ENCODE measurements around the gene GPR62.

The GPR62 gene

DNA sequence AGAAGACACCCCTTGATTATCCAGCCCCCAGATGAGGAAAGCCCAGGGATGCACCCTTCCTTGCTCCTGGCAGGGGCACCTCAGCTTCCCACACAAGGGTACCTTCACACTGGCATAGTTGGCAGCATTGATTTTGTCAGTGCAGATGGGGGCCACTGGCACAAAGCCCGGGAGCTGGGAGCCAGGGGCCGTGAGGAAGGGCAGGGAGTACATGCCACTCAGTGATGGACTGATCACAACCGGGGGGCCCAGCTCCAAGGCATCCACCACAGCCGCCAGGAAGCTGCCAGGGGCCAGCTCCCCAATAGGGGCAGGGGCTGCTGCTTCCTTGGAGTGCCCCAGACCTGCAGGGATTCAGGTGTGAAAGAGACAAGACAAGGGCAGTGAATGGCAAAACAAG, 14.7 kb downstream of the GPR62 start:
- no peak for DNase-seq (ENCODE audit: low read depth, low spot score)

DNA sequence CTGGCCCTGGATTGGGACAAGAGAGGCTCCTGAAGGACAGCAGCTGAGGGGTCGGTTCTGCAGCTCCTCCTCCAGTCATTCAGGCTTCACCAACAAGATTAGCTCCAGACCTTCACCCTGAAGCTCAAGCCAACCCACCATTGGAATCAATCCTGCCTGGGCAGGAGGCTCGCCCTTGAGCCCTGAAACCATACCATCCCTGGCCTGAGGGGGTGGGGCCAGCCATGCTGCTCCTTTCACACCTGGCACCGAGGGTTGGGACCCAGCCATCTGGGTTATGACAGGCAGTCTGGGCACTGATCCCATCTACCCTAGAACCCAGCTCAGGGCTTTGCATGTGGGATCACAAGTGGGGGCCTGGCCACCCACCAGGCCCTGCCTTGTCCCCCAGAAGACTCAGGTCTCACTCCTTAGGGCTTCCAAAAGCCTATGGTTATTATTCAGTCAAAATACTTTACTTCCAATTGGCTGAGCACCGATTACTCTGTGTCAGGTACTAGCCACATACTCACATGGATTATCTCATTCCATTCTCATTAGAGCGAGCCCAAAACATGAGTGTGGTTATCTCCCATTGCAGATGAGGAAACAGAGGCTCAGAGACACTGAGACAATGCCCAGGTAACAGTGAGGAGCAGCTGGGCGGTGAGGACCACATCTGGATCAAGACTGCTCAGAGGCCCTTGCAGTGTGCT, 15.6 kb downstream of the GPR62 start:
- no peak for DNase-seq (ENCODE audit: low read depth, low spot score)

DNA sequence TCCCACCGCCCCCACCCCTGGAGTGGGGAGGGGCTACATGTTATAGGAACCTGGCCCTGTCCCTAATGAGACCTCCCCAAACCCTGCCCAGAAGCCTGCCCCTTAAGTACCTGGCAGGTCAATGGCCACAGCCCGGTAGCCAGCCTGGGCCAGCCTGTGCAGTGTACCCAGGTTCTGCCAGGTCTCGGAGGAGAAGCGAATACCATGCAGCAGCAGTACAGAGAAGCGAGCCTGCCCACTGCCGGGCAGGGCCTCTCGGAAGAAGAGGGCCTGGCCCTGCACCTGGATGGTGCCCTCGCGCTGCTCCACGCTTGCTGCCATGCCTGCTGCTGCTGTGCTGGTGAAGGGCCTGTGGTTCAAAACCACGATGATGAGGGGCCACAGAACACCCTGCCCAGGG, 16.2 kb downstream of the GPR62 start:
- DNase-seq (ENCODE audit: low read depth, low spot score): no peak

DNA sequence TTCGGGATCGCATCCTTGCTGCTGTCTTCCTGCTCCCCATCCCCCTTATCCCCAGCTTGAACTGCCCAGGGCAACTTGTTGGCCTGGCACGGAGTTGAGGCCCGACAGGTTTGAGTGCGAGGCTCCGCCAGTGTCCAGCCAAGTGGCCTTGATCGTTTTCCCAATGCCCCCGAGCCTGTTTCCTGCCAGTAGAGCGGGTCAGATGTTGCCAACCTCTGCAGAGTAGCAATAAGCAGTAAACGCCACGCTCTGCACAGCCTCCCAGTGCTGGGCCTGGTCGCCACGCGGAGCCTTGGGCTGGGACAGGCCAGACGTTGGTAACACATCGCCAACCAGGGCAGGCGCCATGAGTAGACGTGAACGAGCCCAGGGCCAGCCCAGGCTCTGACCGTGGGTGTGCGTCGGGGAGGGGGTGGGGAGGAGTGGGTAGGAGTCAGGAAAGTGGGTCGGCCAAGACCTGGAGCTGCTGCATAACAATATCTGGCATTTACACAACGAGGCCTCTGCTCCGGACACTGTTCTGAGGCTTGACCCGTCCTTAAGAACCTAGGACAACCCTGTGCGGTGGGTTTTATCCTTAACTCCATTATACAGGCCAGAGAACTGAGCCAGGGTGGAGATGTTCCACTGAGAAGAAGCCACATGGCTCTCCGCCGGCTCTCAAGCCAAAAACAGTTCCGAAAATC, 19.2 kb downstream of the GPR62 start:
- DNase-seq (ENCODE audit: low read depth, low spot score): no peak

DNA sequence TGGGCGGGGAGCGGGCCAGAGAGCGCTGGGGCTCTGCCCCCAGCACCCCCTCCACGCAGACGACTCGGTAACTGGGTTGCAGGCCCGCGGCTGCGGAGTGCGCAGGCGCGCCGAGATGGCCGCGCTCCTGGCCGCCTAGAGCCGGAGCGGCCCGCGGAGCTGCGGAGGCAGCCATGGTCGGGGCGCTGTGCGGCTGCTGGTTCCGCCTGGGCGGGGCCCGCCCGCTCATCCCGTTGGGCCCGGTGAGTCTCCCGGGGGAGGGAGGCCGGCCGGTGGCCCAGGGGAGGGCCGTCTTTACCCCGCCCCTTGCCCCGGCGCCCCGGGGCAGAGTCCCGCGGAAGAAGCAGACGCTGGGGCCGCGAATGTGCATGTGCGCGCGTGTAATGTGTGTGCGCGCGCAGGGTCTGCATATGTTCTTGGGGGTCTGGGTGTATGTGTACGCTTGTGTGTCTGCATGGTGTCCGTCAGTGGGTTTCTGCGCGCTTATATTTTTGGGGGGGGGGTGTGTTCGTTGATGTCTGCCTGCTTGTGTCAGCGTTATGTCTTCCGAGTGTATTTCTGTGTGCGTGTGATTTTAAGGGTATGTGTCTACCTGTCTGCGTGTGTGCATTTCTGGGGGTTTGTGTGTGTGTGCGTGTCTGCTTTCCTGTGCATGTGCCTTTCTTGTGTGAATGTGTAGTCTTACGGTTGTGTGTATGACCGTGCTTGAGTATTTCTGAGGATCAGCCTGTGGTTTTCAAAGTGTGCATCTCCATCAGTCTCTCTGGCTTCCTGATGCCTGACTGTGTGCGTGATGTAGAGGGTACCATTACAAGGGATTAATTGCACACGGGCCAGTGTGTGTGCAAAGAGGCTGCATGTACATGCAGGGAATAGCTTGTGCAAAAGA, 20.0 kb downstream of the GPR62 start, which contains the start of gene ABHD14A:
Gene ABHD14A, plus strand, starts transcription at position 102 of the 889 bp plus-strand sequence. Its CDS starts 72 bp downstream, at position 174.
- peak; percentile 77 for DNase-seq (ENCODE audit: low read depth, low spot score)

DNA sequence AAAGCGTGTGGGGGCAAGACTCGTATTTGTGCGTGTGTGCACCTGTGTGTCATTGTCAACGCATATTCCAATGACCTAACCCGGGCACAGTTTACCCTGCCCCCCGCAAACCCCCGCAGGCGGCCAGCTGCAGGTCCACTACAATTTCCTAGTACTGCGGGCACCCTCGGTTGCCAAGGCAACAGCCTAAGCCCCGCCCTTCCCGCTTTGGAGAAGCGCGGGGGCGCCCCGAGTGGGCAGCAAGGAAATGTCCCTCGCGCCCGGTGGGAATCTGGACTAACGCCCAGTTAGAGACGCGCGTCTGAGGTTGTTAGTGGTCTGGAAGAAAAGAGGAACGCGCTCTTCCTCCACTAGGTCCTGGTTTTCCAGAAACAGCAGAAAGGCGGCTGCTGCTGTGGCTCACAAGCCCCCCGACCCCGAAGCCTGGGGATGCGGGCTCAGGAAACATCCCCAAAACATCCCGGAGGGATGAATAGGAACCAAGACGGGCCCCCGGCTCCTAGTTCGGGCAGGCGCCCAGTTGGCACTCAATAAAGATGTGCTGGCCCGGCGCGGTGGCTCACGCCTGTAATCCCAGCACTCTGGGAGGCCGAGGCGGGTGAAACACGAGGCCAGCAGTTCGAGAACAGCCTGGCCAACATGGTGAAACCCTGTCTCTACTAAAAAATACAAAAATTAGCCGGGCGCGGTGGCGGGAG, 20.8 kb downstream of the GPR62 start:
- peak; percentile 54 for DNase-seq (ENCODE audit: low read depth, low spot score)

DNA sequence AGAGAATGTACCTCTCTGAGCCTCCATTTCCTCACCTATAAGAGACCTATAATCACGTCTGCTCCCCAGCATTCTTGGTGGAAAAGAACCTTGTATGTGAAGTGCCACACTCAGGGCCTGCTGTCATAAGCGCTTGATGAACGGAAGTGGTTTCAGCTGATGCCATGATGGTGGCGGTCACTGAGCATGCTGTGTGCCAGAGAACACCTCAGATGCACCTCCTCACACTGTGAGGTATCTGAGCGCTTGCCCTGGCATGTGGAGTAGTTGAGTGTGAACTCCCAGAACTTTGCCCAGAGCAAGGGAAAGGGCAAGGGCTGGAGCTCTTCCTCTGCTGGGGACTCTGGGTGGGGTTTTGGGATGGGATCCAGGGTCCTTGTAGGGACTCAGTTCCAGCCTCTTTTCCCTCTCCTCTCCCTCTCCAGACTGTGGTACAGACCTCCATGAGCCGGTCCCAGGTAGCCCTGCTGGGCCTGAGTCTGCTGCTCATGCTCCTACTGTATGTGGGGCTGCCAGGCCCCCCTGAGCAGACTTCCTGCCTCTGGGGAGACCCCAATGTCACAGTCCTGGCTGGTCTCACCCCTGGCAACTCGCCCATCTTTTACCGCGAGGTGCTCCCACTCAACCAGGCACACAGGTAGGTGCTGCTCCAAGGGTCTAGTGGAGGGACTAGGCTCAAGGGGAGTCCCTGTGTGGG, 22.4 kb downstream of the GPR62 start:
- DNase-seq (ENCODE audit: low read depth, low spot score): no peak

DNA sequence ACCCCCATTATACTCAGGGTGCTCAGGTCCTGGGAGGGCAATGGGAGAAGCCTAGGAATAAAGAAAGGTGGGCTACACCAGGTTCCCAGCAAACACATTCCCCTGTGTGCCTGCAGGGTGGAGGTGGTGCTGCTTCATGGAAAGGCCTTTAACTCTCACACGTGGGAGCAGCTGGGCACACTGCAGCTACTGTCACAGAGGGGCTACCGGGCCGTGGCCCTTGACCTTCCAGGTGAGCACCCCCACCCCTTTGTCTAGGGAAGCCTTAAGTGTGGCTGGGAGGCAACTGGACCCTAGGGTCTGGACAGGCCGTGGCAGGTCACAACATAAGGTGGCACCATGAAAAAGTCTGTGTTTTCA, 22.9 kb downstream of the GPR62 start:
- no peak for DNase-seq (ENCODE audit: low read depth, low spot score)

DNA sequence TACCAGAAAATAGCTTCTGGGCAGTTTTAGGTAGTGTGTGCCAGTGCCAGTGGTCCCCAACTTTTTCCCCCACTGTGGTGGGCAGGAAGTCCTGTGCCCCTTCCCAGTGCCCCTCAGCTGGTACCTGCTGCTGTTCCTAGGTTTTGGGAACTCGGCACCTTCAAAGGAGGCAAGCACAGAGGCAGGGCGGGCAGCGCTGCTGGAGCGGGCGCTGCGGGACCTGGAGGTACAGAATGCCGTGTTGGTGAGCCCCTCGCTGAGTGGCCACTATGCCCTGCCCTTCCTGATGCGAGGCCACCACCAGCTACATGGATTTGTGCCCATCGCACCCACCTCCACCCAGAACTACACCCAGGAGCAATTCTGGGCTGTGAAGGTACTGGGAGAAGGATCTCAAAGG, 25.1 kb downstream of the GPR62 start:
- DNase-seq (ENCODE audit: low read depth, low spot score): no peak

DNA sequence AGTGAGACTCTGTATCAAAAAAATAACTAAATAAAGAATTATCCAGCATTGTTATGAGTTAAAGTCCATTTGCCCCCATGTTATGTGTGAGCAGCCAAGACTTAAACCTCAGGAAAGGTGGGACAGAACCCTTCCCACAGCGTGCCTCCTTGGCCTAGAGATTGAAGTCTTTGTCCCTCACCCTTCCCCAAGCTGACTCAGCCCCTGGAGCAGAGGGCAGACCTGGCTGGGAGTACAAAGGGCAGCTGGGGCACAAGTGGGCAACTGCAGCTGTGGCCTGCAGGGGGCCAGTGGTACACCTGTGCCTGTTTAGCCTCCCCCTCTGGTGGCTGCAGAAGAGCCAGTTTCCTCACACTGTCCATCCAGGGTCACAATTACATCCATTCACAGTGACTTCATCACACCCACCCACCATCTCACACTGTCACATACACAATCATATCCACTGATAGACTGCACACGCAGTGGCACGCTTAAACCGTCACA, 27.2 kb downstream of the GPR62 start:
- peak; percentile 84 for DNase-seq (ENCODE audit: low read depth, low spot score)

DNA sequence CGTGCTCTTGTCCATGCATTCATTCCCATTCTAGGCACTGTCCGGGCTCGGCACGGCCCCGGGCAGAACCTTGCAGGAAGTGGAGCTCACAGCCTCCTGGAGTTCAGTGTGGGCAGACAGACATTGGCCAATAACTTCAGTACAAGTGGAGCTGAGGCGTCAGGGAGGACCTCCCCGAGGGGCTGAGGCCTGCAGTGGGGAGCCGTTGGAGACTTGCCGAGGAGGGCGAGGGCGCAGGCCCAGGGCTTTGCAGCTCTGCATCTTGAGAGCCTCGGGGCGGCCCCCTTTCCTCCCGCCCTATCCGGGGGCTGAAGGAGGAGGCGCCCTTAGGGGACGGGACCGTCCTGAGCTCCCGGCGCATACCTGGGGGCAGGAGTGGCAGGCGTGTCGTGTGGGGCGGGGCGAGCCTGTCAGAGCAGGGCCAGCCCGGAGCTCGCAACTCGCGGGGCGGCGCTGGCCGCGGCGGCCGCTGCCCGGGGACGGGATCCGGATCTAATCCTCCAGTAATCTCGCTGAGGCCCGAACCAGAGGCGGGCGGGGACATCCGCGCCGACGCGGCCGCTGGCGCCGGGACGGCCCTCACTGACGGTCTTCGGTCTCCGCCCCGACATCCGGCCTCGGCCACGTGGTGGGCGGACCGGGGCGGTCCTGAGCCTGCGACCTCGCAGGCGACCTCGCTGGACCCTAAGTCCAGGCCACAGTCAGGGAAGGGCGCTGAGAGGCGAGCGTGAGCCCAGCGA, 27.8 kb downstream of the GPR62 start, which contains the start of gene ACY1:
Gene ACY1, plus strand, starts transcription at position 698 of the 740 bp plus-strand sequence. CDS start 530 bp downstream, outside the sequence.
- DNase-seq (ENCODE audit: low read depth, low spot score): peak; percentile 92

DNA sequence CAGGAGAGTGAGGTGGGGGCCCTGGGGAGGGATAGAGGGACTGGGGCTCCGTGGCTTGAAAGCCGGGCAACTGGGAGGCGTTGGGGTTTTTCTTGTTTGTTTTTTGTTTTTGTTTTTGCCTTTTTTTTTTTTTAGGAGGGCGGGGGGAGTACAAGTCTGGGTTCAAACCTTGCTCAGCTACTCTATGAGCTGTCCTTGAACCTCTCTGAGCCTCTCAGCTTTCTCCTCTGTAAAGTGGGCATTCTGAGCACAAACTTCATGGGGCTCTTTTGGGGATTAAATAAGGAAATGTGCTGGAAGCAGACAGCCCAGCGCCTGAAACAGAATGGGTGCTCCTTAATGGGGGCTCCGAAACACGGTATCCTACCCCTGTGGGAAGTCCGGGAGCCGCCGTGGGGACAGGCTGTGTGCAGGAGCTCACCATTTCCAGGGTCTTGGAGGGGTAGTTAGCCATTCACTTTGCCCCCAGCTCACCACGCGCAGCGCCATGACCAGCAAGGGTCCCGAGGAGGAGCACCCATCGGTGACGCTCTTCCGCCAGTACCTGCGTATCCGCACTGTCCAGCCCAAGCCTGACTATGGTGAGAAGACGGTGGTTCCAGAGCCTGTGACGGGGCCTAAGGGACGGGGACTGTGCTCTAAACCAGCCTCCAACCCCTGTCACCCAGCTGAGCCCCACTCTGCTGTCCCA, 28.5 kb downstream of the GPR62 start:
- DNase-seq (ENCODE audit: low read depth, low spot score): no peak

DNA sequence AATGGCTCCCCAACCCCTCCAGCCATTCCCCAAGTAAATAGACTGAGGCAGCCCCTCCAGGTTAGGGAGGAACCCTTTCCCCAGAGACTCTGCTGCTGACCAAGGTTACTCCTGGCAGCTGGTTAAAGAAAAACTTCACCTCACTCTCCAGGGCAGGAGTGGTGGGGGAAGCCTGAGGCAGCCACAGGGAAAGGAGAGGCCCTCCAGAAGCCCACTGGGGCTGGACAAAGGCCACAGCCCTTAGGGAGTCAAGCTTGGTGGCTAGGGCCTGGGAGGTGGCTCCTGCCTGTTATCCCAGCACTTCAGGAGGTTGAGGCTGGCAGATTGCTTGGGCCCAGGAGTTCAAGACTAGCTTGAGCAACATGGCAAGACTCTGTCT, 29.1 kb downstream of the GPR62 start:
- no peak for DNase-seq (ENCODE audit: low read depth, low spot score)

DNA sequence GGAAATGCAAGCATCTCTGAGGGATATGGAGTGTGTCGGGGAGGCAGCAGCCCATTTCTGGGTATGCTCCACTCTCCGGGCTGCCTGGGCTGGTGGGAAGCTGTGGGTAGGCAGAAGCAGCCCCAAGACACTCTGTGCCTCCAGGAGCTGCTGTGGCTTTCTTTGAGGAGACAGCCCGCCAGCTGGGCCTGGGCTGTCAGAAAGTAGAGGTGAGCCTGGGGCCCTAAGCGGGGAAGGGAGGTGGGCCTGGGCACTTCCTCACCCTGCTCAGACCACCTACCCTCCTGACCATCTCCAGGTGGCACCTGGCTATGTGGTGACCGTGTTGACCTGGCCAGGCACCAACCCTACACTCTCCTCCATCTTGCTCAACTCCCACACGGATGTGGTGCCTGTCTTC, 29.9 kb downstream of the GPR62 start:
- no peak for DNase-seq (ENCODE audit: low read depth, low spot score)

DNA sequence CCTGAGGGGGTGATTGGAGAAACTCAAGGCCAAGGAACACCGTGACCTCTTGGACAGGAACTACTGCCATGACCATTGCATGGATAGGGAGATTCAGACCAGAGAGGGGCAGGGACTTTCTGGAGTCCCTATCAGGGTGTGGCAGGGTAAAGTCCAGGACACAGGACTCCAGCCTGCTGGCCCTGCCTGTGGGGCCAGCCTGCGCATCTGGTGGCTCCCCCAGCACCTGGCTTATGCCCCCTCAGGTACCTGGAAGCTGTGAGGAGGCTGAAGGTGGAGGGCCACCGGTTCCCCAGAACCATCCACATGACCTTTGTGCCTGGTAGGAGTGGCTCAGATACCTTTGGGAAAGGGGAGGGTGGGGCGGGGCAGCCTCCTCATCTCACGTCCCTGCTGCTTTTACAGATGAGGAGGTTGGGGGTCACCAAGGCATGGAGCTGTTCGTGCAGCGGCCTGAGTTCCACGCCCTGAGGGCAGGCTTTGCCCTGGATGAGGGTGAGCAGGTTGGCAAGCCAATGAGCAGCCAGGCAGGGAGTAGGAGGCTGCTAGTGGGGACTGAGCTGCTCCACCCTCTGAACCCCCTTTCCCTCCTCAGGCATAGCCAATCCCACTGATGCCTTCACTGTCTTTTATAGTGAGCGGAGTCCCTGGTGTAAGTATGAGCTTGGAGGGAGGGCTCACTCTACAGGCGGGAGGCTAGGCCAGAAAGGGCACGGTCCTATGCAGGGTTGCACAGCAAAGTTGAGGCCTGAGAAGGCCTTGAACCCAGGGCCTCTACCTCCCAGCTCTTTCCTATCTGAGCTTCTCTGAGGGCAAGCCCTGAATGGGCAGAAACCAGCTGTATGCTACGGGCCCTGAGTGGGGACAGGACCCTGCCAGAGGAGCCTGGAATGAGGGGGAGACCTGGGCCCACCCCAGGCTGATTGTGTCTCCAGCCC, 31.1 kb downstream of the GPR62 start:
- DNase-seq (ENCODE audit: low read depth, low spot score): no peak

DNA sequence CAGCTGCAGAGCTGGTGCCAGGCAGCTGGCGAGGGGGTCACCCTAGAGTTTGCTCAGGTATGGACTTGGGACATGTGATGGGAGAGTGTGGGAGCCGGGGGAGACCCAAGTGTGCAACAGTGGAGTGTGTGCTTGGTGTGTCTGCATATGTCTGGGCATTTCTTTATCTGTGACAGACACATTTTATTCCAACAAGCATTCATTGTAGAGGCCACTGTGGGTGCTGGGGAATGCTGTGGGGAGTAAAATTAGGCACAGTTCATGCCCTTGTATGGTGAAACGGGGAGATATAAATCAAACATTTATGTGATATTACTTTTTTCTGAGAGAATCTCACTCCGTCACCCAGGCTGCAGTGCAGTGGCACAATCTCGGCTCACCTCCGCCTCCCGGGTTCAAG, 32.4 kb downstream of the GPR62 start:
- DNase-seq (ENCODE audit: low read depth, low spot score): no peak

DNA sequence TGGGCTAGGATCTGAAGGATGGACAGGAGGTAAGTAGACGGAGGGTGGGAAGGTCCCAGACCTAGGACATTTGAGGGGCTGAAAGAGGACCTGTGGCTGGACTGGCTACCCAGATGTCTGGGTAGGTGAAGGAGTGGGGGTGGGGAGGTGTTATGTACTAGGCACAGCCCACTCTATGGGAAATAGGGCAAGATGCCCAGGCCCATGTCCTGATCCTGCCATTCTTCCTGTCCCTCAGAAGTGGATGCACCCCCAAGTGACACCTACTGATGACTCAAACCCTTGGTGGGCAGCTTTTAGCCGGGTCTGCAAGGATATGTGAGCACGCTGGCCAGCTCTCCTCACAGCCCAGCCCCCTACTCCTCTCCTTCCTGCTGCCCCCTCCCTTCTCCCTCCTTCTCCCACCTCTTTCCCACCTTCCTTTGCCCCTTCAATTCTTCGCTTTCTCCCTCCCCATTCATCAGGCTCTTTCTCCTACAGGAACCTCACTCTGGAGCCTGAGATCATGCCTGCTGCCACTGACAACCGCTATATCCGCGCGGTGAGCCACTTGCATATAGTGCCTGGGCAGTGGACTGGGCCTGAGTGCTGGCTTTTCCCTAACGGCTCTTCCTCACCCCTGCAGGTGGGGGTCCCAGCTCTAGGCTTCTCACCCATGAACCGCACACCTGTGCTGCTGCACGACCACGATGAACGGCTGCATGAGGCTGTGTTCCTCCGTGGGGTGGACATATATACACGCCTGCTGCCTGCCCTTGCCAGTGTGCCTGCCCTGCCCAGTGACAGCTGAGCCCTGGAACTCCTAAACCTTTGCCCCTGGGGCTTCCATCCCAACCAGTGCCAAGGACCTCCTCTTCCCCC, 33.3 kb downstream of the GPR62 start:
- DNase-seq (ENCODE audit: low read depth, low spot score): no peak

All from ELF-1 (cell line).